Adipocyte (in vitro differentiated cells): Measurements from ENCODE around the gene HS6ST1.

Experiments used
- DNase-seq: peaks from one replicate; pipeline ENCODE4 v3.0.0-alpha.2; 2015; ENCODE audit warnings: low read depth
- H3K27me3 ChIP-seq: replicated peaks from 2 replicates; pipeline ENCODE4 v1.7.0; 2013; ENCODE audit warnings: mild to moderate bottlenecking, low read length, moderate library complexity; ENCODE audit not compliant: control insufficient read depth, insufficient read depth
- H3K36me3 ChIP-seq: 2 replicates; pipeline ENCODE4 v1.7.0; 2013; ENCODE audit warnings: low read length, mild to moderate bottlenecking, moderate library complexity; ENCODE audit not compliant: control insufficient read depth, insufficient read depth, severe bottlenecking
- H3K4me1 ChIP-seq: 2 replicates; pipeline ENCODE4 v1.7.0; 2013; ENCODE audit warnings: mild to moderate bottlenecking, low read length, moderate library complexity; ENCODE audit not compliant: control insufficient read depth, insufficient read depth
- H3K4me3 ChIP-seq: 2 replicates; pipeline ENCODE4 v1.7.0; 2013; ENCODE audit warnings: mild to moderate bottlenecking, low read length, moderate library complexity
- H3K9ac ChIP-seq: 2 replicates; pipeline ENCODE4 v1.7.0; 2013; ENCODE audit warnings: mild to moderate bottlenecking, low read length, moderate library complexity
- H3K9me3 ChIP-seq: 2 replicates; pipeline ENCODE4 v1.7.0; 2013; ENCODE audit warnings: mild to moderate bottlenecking, low read length, moderate library complexity; ENCODE audit not compliant: control insufficient read depth

The HS6ST1 gene

GRCh38 chr2:128250229-128251025 is 68.2 kb downstream of the HS6ST1 start:
- DNase-seq, result no peak
- H3K36me3 ChIP-seq, result no peaks in the 10 kb centered on the region
- no peaks in the 10 kb centered on the region for H3K27me3 ChIP-seq
- H3K9me3 ChIP-seq, result no peaks in the 10 kb centered on the region
- H3K4me1 ChIP-seq, result no peaks in the 10 kb centered on the region
- H3K9ac ChIP-seq, result no peak overlapping the region
- H3K4me3 ChIP-seq, result no peak overlapping the region

DNA sequence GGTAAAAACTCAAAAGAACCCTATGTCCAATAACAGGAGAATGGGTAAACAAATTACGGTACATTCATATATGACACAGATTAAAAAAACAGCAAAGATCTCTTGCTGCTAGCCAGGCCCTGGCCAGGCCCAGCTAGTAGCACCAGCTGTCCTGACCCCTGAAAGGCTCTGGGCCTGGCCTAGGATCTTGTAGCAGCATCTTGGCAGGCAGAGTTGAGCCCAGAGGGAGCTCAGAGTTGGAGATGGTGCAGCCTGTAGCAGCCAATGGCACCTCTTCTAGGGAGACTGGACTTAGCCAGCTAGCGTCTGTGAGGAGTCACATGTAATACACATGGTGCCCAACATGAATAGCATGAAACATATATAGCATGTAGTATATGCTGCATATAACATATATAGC is 69.1 kb downstream of the HS6ST1 start:
- Histone ChIP-seq H3K36me3 (no peaks in the 10 kb centered on the region), H3K27me3 (no peaks in the 10 kb centered on the region), H3K4me3 (no peak overlapping the region), H3K9ac (no peak overlapping the region), H3K9me3 (no peaks in the 10 kb centered on the region), H3K4me1 (no peaks in the 10 kb centered on the region)
- DNase-seq, result no peak

GRCh38 chr2:128245813-128246212 is 72.9 kb downstream of the HS6ST1 start:
- H3K36me3 ChIP-seq, result no peaks in the 10 kb centered on the region
- DNase-seq, result no peak
- H3K9ac ChIP-seq, result no peak overlapping the region
- no peak overlapping the region for H3K4me3 ChIP-seq
- H3K4me1 ChIP-seq, result no peaks in the 10 kb centered on the region
- no peaks in the 10 kb centered on the region for H3K9me3 ChIP-seq
- no peaks in the 10 kb centered on the region for H3K27me3 ChIP-seq

- DNase-seq, result no peak
- H3K4me3 ChIP-seq, result no peak overlapping the region
- no peaks in the 10 kb centered on the region for H3K9me3 ChIP-seq
- H3K9ac ChIP-seq, result no peak overlapping the region
- H3K36me3 ChIP-seq, result no peaks in the 10 kb centered on the region
- H3K4me1 ChIP-seq, result peaks cover 6% of the 10 kb centered on the region
- no peaks in the 10 kb centered on the region for H3K27me3 ChIP-seq
These were observed 76.8 kb downstream of the HS6ST1 start for GRCh38 chr2:128241896-128242295.

DNA sequence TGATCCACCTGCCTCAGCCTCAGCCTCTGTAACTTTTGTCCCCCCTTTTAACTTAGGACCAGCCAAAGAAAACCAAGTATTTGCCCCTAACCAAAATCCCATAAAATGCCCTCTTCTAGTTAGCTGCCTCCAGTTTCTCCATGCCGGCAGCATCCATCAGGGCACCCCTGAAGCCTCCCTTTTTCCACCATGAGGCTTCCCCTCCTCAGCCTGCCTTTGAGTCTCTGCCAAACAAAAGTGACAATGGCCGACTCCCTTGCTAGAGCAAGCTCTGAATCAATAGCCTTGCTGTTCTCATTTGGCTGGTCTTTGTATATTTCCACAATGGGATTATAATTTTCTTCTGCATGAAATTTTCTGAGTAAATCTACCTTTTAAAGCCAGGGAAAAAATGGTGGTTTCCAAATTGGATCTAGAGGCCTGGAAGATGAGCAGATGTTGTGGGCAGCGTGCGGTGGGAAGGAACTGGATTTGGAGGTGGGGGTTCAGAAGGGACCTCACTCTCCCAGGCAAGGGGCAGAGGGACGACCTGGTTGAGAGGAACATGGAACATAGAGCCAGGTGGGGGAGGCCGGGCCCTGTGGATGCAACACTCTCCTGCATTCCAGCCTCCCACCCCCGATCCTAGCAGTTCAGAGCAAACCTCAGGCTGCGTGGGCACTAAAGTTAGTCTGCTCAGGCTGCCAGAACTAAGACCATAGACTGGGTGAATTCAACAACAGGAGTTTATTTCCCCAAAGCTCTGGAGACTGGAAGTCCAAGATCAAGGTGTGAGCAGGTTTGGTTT is 80.6 kb downstream of the HS6ST1 start:
- H3K9ac ChIP-seq, result no peak overlapping the region
- no peaks in the 10 kb centered on the region for H3K9me3 ChIP-seq
- H3K4me3 ChIP-seq, result no peak overlapping the region
- no peak for DNase-seq
- peaks cover 14% of the 10 kb centered on the region for H3K4me1 ChIP-seq
- H3K36me3 ChIP-seq, result no peaks in the 10 kb centered on the region
- H3K27me3 ChIP-seq, result no peaks in the 10 kb centered on the region

GRCh38 chr2:128237081-128237534 is 81.6 kb downstream of the HS6ST1 start:
- Histone ChIP-seq H3K4me1 (peaks cover 14% of the 10 kb centered on the region), H3K9me3 (no peaks in the 10 kb centered on the region), H3K27me3 (no peaks in the 10 kb centered on the region), H3K9ac (no peak overlapping the region), H3K4me3 (no peak overlapping the region), H3K36me3 (no peaks in the 10 kb centered on the region)
- DNase-seq, result peak; percentile 53

- peak; percentile 71 for DNase-seq
- H3K4me3 ChIP-seq, result no peak overlapping the region
- no peak overlapping the region for H3K9ac ChIP-seq
- no peaks in the 10 kb centered on the region for H3K36me3 ChIP-seq
- peaks cover 14% of the 10 kb centered on the region for H3K4me1 ChIP-seq
- no peaks in the 10 kb centered on the region for H3K27me3 ChIP-seq
- no peaks in the 10 kb centered on the region for H3K9me3 ChIP-seq
These were observed 82.1 kb downstream of the HS6ST1 start for GRCh38 chr2:128236491-128237035.

DNA sequence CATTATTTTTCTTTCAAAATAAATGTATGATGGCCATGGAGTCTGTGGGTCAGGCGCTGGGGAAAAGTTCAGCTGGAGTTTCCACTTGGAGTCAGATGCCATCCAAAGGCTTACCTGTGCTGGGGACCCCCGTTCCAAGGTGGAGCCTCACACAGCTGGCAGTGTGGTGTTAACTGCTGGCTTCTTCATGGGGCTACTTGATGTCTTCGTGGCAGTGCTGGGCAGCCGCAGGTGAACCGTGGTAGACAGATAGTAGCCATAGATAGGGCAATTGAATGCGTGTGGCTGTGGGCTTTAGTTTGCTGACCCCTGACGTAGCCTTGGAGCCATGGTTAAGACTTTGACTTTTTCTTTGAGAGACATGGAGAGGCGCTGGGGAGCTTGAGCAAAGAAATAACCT is 83.1 kb downstream of the HS6ST1 start:
- no peak for DNase-seq
- no peak overlapping the region for H3K4me3 ChIP-seq
- no peaks in the 10 kb centered on the region for H3K36me3 ChIP-seq
- H3K27me3 ChIP-seq, result no peaks in the 10 kb centered on the region
- no peaks in the 10 kb centered on the region for H3K9me3 ChIP-seq
- peaks cover 14% of the 10 kb centered on the region for H3K4me1 ChIP-seq
- no peak overlapping the region for H3K9ac ChIP-seq

- H3K27me3 ChIP-seq, result no peaks in the 10 kb centered on the region
- no peak overlapping the region for H3K4me3 ChIP-seq
- H3K4me1 ChIP-seq, result peaks cover 14% of the 10 kb centered on the region
- H3K36me3 ChIP-seq, result no peaks in the 10 kb centered on the region
- H3K9me3 ChIP-seq, result no peaks in the 10 kb centered on the region
- DNase-seq, result no peak
- no peak overlapping the region for H3K9ac ChIP-seq
These were observed 84.1 kb downstream of the HS6ST1 start for GRCh38 chr2:128234613-128235012.

GRCh38 chr2:128233790-128234395 is 84.8 kb downstream of the HS6ST1 start:
- Histone ChIP-seq H3K9me3 (no peaks in the 10 kb centered on the region), H3K27me3 (no peaks in the 10 kb centered on the region), H3K36me3 (no peaks in the 10 kb centered on the region), H3K4me3 (peak overlapping the region; percentile 86), H3K9ac (peak overlapping the region; percentile 78), H3K4me1 (peaks cover 14% of the 10 kb centered on the region)
- DNase-seq, result no peak
